T-helper 1 cell treated with Interleukin-12 subunit alpha and Interleukin-12 subunit beta and Interleukin-4 antibody, amounts not matched to agents 30 μg/mL and 1 μg/mL, for 36 hours (primary cell): ENCODE data around the gene KCNJ12.
"Not testable (repeated sequence)": the region's sequence is repeated elsewhere in the genome, so short reads cannot be mapped to it uniquely, and the experiment has no call there.

Source experiments
- H3K27ac Mint-ChIP-seq: one replicate; pipeline ENCODE4 v1.8.0; 2021; ENCODE audit warnings: mild to moderate bottlenecking, mixed read lengths
- H3K27me3 Mint-ChIP-seq: one replicate; pipeline ENCODE4 v1.8.0; 2021; ENCODE audit warnings: low read depth, mixed read lengths
- H3K36me3 Mint-ChIP-seq: one replicate; pipeline ENCODE4 v1.8.0; 2021; ENCODE audit warnings: low read depth, mixed read lengths
- H3K4me1 Mint-ChIP-seq: one replicate; pipeline ENCODE4 v1.8.0; 2021; ENCODE audit warnings: low read depth, mixed read lengths
- H3K4me3 Mint-ChIP-seq: one replicate; pipeline ENCODE4 v1.8.0; 2021; ENCODE audit warnings: mild to moderate bottlenecking, moderate library complexity, mixed read lengths
- H3K9me3 Mint-ChIP-seq: one replicate; pipeline ENCODE4 v1.8.0; 2021; ENCODE audit warnings: mixed read lengths

Gene KCNJ12

DNA sequence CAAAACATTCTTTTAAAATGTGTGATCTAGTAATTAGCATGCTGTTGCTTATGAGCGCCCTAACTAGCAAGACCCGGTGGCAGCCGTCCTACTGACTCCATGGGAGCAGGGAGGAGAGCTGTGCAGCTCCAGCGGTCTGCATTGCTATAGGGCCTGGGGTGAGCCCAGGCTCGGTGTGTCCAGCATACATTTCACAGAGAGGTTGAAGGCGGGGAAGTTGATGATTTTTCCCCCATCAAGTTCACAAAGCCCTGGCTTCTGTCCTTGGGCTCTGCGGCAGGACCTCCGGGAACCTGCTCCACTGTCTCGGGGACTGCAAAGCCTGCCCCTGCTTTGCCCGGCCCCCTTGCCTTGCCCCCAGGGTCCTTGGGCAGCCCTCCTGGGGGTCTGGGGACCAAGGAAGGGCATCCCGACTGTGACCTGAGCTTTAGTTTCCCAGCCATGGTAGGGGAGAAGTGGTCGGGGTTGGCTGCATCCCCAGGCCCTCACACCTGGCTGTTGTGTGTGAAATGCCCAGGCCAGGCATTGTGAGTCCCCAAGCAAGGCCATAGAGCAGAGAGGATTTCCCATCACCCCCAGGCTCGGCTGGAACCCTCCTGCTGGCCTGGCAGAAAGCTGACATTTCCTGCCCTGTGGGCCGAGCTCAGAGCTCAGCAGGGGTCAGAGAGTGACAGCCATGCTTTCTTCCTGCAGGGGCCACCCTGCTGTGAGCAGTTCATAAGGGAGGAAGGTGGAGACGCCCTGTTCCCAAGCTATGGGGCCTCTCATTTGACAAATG is 24.8 kb downstream of the KCNJ12 start:
- Mint-ChIP-seq H3K9me3 (peaks cover 5% of the 10 kb centered on the region), H3K4me3 (no peak overlapping the region), H3K27me3 (no peaks in the 10 kb centered on the region), H3K36me3 (no peaks in the 10 kb centered on the region), H3K4me1 (no peaks in the 10 kb centered on the region), H3K27ac (no peak overlapping the region)

DNA sequence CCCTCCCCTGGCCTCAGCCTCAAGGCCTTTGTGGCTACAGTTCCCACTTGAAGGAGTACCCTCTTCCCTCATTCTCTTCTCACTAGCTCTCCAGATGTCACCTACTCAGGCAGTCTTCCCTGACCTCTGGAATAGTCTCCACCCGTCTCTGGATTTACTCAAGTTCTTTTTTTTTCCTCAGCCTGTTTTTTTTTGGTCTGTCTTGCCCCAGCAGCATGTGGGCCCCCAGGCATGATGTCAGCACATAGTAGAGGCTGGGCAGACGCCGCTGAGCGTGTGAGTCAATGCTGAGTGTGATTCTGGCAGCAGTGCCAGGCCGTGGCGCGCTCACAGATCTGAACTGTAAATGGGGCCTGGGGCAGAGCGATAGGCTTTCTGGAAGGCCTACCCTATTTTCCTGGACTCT is 26.0 kb downstream of the KCNJ12 start:
- H3K27ac Mint-ChIP-seq, H3K4me1 Mint-ChIP-seq, H3K36me3 Mint-ChIP-seq, H3K9me3 Mint-ChIP-seq, H3K27me3 Mint-ChIP-seq, H3K4me3 Mint-ChIP-seq: not testable (repeated sequence)

DNA sequence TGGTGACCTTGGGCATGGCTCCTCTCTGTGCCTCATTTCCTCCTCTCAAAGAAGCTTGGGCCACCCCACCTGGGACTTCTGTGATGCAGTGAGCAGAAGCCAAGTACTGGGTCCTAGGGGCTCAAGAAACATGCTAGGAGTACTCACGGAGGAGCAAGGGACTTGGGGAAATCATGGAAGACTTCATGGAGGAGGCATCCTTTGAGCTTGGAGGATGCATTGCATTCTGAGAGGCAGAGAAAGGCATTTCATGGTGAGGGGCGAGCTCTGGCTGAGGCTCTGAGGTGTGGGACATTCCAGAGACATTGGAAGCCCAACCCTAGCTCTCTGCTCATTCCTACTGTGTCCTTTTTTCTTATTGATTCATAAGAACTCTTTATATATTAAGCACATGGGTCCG is 26.8 kb downstream of the KCNJ12 start:
- not testable (repeated sequence) for H3K27ac Mint-ChIP-seq, H3K27me3 Mint-ChIP-seq, H3K9me3 Mint-ChIP-seq, H3K4me3 Mint-ChIP-seq, H3K4me1 Mint-ChIP-seq, H3K36me3 Mint-ChIP-seq

- H3K27me3 Mint-ChIP-seq, H3K4me3 Mint-ChIP-seq, H3K27ac Mint-ChIP-seq, H3K4me1 Mint-ChIP-seq, H3K9me3 Mint-ChIP-seq, H3K36me3 Mint-ChIP-seq: not testable (repeated sequence)
Observed at GRCh38 chr17:21404106-21404505, 27.9 kb downstream of the KCNJ12 start.

DNA sequence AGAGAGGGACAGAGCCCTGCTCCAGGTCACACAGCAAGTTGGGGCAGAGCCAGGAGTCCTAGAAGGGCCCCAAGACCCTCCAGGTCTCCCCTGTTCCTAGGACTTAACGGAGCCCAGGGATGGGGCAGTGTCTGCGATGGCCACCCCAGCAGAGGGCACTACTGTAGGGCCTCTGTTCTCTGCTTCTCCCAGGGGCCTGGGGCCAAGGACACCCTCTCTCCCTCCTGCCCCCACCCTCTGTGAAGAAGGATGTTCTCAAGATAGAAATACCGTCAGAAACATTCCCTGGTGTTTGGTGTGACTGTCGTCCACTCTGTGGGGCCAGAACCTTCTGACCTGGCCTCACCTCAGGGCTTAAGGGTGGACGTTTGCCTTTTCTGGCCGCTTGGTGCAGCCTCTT is 28.4 kb downstream of the KCNJ12 start:
- not testable (repeated sequence) for H3K27ac Mint-ChIP-seq, H3K36me3 Mint-ChIP-seq, H3K4me3 Mint-ChIP-seq, H3K9me3 Mint-ChIP-seq, H3K27me3 Mint-ChIP-seq, H3K4me1 Mint-ChIP-seq

DNA sequence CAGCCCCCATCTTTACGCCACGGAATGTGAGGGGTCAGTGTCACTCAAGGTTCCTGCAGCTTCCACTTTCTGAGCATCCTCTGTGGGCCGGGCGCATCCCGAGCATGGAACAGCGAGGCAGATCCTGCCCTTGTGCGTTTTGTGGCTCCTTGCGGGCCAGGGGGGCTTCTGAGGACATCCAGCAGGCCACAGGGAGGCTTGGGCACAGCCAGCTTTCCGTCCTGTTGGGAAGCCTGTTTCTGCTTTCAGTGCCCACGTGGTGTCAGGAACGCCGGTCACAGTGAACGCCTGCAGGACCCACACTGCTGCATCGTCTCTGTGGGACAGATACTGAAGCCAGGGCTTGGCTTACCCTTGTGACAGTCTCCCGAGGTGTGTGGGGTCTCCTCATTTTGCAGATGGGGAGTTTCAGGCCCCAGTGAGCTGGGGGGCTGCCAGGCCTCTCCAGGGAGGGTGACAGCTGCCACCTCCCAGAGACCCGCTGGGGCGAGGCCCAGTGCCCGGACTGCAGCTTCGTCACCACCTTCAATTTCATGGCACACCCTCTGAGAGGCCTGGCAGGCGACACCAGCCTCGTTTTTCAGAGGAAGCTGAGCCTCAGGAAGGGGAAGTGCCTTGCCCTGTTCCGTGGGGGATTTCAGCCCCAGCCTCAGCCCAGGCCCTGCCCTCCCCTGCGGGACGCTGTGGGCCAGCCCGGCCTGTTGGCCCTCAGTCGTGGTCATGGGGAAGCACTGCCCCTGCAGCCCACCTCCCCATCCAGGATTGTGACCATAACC is 29.0 kb downstream of the KCNJ12 start:
- not testable (repeated sequence) for H3K4me3 Mint-ChIP-seq, H3K36me3 Mint-ChIP-seq, H3K9me3 Mint-ChIP-seq, H3K27ac Mint-ChIP-seq, H3K27me3 Mint-ChIP-seq, H3K4me1 Mint-ChIP-seq

DNA sequence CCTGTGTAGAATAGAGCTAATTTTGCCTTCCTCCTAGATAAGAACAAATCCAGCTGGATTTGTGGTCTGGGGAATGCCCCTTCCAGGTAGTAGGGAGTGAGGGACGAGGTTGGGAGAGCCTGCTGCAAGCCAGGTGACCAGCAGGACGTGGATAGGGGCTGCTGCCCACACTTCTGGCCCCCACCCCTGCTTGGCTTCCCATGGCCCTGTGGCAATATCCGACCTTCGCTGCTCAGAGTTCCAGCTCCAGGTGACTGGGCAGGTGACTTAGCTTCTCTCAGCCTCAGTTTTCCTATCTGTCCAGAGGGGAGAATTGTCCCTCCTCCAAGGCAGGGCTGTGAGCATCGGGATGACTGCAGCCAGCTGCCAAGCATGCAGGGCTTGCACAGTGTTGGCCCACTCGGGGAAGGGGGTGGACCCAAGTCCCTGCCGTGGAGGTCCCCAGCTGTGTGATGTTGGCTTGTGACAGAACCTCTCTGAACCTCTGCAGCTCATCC is 29.8 kb downstream of the KCNJ12 start:
- H3K36me3 Mint-ChIP-seq, H3K9me3 Mint-ChIP-seq, H3K27ac Mint-ChIP-seq, H3K27me3 Mint-ChIP-seq, H3K4me3 Mint-ChIP-seq, H3K4me1 Mint-ChIP-seq: not testable (repeated sequence)

GRCh38 chr17:21406616-21407404 is 30.7 kb downstream of the KCNJ12 start:
- H3K4me1 Mint-ChIP-seq, H3K27me3 Mint-ChIP-seq, H3K27ac Mint-ChIP-seq, H3K4me3 Mint-ChIP-seq, H3K9me3 Mint-ChIP-seq, H3K36me3 Mint-ChIP-seq: not testable (repeated sequence)

DNA sequence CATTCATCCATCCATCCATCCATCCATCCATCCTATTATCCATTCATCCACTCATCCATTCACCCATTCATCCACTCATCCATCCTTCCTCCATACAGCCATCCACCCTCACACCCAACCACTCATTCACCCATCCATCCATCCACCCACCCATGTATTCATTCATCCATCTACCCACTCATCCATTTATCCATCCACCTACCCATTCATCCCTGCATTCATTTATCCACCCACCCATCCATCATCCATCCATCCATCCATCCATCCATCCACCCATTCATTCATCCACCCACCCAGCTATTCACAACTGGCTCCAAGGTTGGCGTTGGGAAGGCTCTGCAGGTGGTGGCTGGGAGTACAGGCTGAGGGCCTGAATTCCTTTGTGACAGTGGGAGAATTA is 31.6 kb downstream of the KCNJ12 start:
- H3K27ac Mint-ChIP-seq, H3K4me3 Mint-ChIP-seq, H3K4me1 Mint-ChIP-seq, H3K36me3 Mint-ChIP-seq, H3K9me3 Mint-ChIP-seq, H3K27me3 Mint-ChIP-seq: not testable (repeated sequence)

GRCh38 chr17:21408224-21408623 is 32.1 kb downstream of the KCNJ12 start:
- not testable (repeated sequence) for H3K27ac Mint-ChIP-seq, H3K4me3 Mint-ChIP-seq, H3K9me3 Mint-ChIP-seq, H3K36me3 Mint-ChIP-seq, H3K27me3 Mint-ChIP-seq, H3K4me1 Mint-ChIP-seq

DNA sequence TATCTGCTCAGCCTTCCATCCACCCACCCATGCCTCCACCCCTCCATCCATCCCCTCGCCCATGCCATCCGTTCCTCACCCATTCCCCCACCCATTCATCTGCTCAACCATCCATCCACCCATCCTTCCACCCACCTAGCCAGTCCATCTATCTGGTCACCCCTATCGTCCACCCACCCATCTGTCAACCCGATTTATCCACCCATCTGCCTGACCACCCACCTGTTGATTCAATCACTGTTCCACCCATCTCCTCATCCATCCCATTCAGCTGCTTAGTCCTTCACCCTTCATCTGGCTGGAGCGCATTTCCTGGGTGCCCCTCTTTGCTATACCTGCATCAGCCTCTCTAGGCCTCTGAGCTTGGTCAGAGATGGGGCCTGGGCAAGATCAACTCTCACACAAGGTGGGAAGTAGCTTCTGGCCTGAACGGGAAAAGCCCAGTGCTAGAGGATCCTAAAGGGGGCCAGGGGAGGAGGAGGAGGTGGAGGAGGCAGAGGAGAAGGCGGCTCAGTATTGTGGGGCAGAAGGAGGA is 32.7 kb downstream of the KCNJ12 start:
- not testable (repeated sequence) for H3K36me3 Mint-ChIP-seq, H3K9me3 Mint-ChIP-seq, H3K4me1 Mint-ChIP-seq, H3K27ac Mint-ChIP-seq, H3K27me3 Mint-ChIP-seq, H3K4me3 Mint-ChIP-seq

GRCh38 chr17:21409388-21409787 is 33.2 kb downstream of the KCNJ12 start:
- H3K36me3 Mint-ChIP-seq: not testable (repeated sequence)

DNA sequence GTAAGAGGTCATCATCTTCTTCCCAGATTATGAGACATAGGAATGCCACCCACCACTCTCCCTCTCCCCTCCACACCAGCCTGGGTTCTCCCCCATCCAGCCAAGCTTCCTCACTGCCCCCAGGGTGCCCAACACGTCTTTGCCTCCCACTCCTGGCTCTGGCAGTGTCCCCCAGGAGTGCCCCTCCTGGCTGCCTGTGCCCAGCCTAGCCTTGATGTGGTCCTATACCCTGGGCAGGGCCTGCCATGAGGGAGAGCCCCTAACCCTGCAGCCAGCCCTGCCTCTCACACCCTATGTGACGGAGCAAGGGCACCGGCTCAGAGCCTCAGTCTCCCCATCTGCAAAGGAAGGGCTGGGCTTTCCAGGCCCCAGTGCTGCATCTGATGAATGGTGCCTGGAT is 33.8 kb downstream of the KCNJ12 start:
- not testable (repeated sequence) for H3K4me1 Mint-ChIP-seq, H3K9me3 Mint-ChIP-seq, H3K4me3 Mint-ChIP-seq, H3K36me3 Mint-ChIP-seq, H3K27me3 Mint-ChIP-seq, H3K27ac Mint-ChIP-seq

More at GRCh38 chr17:21409388-21409787, 33.2 kb downstream of the KCNJ12 start:
- H3K4me3 Mint-ChIP-seq, H3K9me3 Mint-ChIP-seq, H3K4me1 Mint-ChIP-seq, H3K27me3 Mint-ChIP-seq, H3K27ac Mint-ChIP-seq: not testable (repeated sequence)

DNA sequence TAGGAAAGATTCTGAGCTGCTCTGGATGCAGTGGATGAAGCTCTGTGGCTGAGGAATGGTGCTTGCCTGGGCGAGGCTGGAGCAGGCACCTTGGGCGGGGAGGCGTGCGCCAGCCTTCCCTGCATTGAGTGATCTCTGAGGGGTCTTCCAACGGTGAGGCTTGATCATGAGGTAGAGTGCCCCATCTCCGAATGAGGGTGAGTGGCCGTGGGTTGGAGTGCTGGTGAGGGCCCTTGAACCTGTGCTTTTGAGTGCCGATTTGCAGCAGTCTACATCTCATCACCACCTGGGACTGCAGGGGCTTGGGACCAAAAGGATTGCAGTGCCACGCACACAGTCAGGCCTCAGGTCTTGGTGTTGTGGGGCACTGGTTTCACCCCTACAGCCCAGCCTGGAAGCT is 34.2 kb downstream of the KCNJ12 start:
- not testable (repeated sequence) for H3K27ac Mint-ChIP-seq, H3K36me3 Mint-ChIP-seq, H3K9me3 Mint-ChIP-seq, H3K4me1 Mint-ChIP-seq, H3K4me3 Mint-ChIP-seq, H3K27me3 Mint-ChIP-seq
